GM13976 (cell line): Measurements from ENCODE around the gene CRYGN.

ENCODE experiments used
- DNase-seq: peaks from one replicate; pipeline ENCODE4 v3.0.0; 2012; ENCODE audit warnings: low spot score
- in situ Hi-C: fragments of 300-500 bp; cut with MboI; formaldehyde crosslinking; loops from one replicate; pipeline ENCODE4 v1.12.0; 2022; ENCODE audit warnings: low sequenced_read_pairs, mixed read lengths, inconsistent platforms; ENCODE audit not compliant: unreplicated experiment
- TF ChIP-seq, protein P1 (sequence below): IDR thresholded peaks from 2 replicates; pipeline ENCODE4 v1.5.1; 2012; ENCODE audit warnings: borderline replicate concordance, mild to moderate bottlenecking; ENCODE audit not compliant: insufficient read depth; ENCODE audit errors: extremely low read depth, missing control alignments, control extremely low read depth

CRYGN gene

DNA sequence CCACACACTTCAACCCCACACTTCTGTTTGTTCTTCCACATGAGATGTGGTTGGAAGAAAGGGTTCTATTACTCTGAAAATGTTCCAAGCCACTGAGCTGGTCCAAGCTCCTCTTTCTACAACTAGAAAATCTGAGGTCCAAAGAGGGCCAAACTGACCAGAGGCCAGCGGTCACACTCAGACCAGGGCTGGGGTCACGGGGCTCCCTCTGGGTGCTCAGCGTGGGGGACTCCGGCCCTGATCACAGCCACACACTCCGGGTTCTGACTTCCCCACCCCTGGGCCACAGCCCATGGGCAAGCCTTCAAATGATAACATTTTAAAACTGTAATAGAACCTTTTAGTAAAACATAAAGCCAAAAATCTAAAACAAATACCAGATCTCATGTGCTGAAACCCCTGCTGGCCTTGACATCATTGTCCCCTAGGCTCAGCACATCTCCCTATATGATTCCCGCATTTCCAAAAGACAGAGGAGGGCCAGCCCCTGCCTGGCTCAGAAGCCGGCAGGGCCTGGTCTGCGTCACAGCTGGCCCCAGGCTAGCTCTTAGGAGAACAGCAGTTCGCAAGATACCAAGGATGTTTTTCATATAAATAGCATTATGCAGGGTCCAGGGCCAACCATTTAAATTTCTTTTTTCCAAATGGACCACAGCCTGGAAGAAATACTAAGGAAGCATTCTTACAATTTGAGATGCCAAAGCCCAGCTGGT, 3.3 kb downstream of the CRYGN start:
- DNase-seq: no peak
- TF ChIP-seq, protein P1, sequence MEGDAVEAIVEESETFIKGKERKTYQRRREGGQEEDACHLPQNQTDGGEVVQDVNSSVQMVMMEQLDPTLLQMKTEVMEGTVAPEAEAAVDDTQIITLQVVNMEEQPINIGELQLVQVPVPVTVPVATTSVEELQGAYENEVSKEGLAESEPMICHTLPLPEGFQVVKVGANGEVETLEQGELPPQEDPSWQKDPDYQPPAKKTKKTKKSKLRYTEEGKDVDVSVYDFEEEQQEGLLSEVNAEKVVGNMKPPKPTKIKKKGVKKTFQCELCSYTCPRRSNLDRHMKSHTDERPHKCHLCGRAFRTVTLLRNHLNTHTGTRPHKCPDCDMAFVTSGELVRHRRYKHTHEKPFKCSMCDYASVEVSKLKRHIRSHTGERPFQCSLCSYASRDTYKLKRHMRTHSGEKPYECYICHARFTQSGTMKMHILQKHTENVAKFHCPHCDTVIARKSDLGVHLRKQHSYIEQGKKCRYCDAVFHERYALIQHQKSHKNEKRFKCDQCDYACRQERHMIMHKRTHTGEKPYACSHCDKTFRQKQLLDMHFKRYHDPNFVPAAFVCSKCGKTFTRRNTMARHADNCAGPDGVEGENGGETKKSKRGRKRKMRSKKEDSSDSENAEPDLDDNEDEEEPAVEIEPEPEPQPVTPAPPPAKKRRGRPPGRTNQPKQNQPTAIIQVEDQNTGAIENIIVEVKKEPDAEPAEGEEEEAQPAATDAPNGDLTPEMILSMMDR: no peak
- in situ Hi-C loops: no loop called here

DNA sequence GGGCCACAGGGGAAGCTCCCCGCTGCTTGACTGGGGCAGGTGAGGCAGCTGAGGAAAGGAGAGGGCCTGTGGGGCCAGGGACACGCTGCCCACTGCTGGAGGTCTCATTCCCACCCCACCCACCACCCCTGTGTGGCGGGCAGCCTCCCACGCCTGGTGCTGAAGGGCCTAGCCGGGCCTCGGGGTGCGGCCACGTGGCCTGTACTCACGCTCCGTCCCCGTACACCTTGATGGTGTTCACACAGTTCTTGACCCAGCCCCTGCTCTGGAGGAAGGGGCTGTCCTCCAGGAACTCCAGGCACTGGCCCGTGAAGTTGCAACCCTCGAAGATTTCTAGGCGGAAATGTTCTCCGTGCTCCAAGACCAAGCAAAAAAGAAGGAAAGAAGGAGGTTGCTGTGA, 4.0 kb downstream of the CRYGN start:
- TF ChIP-seq, protein P1: no peak
- in situ Hi-C loops: no loop called here
- DNase-seq: no peak

DNA sequence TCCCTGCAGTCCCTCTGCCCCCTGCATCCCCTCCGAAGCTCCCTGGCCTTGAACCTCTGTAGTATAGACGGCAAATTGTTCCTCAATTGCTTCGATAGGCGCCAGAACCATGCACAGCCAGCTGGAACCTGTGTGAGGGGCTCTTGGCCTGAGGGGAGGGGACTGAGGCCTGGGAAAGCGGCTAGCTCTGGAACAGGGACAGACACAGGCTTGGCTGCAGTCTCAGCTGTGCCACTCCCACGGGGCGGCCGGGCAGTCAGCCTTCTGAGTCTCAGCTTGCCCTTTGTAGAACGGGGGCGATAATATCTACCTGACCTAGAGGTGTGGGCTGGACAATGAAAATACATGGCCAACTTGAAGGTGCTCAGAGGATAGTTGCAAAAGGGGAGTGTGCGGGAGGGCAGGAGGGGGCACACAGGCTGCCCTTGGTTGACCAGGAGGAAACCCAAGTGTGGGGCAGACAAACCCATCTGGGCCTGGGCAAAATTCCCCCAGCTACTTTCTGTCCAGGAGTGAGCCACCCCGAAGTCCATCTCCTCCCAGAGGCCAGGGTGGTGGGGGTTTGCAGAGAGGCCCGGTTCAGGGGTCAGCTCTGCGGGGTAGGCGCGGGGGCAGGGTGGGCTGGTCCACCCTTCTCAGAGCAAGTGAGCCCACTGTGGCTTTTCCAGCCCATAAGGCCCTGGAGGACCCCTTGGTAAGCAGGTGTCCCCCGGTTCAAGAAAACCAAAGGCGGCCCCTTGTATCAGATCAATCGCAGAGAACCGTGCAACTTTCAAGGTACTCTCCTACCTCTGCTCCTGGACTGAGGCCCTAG, 4.6 kb downstream of the CRYGN start:
- TF ChIP-seq, protein P1: no peak
- in situ Hi-C loops: no loop called here
- DNase-seq: no peak

DNA sequence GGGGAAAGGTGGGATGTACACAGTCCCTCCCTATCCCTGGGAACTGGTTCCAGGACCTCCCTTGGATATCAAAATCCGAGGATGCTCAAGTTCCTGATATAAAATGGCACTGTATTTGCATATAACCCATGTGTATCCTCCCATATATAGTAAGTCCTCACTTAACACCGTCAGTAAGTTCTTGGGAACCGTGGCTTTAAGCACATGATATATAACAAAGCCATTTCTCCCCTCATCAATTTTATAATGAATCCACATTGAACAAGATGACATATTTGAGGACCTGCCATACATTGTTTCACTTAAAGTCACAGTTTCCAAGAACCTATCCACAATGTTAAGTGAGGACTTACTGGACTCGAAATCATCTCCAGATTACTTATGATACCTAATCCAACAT, 5.4 kb downstream of the CRYGN start:
- no peak for DNase-seq
- TF ChIP-seq, protein P1: no peak
- in situ Hi-C loops: no loop called here

DNA sequence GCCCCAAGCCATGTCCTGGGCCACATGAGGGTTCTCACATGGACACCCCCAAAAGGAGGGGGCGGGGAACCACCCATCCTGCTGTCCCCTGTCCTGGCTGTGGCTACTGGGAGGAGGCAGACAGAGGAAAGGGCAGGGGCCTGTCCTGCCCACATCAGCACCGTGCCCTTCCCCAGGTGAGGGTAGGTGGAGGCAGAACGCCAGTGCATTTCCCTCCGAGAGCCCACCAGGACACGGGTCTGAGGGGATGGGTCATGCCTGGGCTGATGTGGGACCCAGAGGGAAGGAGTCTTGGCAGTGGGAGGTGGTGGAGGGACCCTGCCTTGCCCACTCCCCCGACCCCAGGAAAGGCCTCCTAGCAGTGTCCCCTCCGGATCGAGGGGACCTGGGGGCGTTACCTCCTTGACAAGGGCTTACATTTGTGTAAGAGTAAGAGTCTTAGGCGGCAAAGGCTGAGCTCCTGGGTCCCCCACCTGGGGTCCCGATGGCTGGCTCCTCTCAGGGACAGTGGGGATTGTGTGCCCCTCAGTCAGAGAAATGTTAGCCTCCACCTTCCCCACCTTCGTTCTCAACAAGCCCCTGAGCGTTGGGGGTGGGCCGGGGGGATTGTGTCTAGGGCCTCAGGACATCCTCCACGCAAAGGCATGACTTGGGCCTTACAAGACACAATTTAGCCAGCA, 6.1 kb downstream of the CRYGN start:
- in situ Hi-C loops: no loop called here
- TF ChIP-seq, protein P1: no peak
- peak; percentile 38 for DNase-seq

DNA sequence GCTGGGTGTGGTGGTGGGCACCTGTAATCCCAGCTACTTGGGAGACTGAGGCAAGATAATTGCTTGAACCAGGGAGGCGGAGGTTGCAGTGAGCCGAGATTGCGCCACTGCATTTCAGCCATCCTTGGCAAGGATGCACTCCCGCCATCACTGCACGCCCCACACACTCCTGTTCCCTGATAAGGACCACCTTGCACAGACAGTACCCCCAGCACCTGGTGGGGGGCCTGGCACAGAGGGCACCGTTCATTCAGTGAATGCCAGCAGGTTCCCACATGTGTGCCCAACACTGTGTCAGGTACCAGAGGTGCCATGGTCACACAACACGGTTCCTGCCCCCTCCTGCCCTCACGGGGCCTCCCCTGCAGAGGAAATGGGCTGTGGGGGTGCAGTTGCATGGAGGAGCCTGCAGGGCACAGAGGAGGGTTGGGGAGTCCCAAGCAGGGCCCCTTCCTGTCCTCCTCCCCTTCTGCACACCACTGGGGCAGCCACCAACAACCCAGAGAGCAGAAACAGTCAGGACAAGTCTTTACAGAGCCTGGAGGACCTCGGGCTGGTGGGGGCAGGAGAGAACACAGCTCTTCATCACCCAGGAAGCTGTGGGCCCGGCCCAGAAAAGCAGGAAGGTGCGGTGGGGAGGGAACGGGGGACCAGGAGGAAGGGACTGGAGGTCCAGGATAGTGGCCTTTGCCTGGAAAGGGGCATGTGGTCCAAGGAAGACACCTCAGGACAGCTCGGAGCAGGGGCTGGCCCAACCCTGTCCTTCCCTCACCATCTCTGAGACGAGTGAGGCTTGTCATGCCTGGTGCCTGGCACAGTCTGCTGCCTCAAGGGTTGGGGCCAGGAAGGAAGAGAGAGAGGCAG, 7.1 kb downstream of the CRYGN start:
- DNase-seq: peak; percentile 82
- in situ Hi-C loops: no loop called here

More for the DNA sequence above, 7.1 kb downstream of the CRYGN start:
- TF ChIP-seq, protein P1: no peak
